Measurements from ENCODE around the gene RNU7-1.

DNA sequence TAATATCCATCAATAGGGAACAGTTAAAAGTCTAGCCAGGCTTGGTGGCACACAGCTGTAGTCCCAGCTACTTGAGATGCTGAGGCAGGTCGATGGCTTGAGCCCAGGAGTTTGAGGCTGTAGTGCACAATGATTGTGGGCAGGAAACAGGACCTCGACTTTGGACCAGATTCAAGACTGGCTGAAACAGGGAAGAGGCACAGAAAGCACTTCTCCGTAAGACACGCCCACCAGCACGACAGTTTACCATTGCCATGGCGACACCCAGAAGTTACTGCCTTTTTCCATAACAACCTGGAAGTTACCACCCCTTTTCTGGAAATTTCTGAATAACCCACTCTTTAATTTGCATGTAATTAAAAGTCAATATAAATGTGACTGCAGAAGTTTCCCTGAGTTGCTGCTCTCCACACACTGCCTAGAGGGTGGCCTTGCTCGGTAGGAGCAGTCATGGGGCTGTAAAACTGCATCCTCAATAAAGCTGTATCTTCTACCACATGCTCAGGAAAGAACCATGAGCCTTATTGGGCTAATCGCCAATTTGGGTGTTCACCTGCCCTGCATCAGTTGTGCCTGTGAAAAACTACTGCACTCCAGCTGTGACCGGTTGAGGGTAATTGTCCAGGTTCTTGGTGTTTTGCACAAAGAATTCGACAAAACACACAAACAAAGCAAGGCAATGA, 43.6 kb upstream of the RNU7-1 start:
- TF ChIP-seq, protein P1, sequence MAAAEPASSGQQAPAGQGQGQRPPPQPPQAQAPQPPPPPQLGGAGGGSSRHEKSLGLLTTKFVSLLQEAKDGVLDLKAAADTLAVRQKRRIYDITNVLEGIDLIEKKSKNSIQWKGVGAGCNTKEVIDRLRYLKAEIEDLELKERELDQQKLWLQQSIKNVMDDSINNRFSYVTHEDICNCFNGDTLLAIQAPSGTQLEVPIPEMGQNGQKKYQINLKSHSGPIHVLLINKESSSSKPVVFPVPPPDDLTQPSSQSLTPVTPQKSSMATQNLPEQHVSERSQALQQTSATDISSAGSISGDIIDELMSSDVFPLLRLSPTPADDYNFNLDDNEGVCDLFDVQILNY (CRISPR knock-in tag; IDR thresholded peaks at IDR 0.05): no peak
- TF ChIP-seq, protein P2, sequence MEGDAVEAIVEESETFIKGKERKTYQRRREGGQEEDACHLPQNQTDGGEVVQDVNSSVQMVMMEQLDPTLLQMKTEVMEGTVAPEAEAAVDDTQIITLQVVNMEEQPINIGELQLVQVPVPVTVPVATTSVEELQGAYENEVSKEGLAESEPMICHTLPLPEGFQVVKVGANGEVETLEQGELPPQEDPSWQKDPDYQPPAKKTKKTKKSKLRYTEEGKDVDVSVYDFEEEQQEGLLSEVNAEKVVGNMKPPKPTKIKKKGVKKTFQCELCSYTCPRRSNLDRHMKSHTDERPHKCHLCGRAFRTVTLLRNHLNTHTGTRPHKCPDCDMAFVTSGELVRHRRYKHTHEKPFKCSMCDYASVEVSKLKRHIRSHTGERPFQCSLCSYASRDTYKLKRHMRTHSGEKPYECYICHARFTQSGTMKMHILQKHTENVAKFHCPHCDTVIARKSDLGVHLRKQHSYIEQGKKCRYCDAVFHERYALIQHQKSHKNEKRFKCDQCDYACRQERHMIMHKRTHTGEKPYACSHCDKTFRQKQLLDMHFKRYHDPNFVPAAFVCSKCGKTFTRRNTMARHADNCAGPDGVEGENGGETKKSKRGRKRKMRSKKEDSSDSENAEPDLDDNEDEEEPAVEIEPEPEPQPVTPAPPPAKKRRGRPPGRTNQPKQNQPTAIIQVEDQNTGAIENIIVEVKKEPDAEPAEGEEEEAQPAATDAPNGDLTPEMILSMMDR (IDR thresholded peaks at IDR 0.05): no peak
- TF ChIP-seq SMAD3 (CRISPR knock-in tag; IDR thresholded peaks at IDR 0.05; ENCODE audit: borderline replicate concordance) (no peak), ZNF232 (CRISPR knock-in tag; IDR thresholded peaks at IDR 0.05) (no peak), ELF4 (CRISPR knock-in tag; IDR thresholded peaks at IDR 0.05; ENCODE audit: low read depth) (no peak), RELA (CRISPR knock-in tag; IDR thresholded peaks at IDR 0.05; ENCODE audit: borderline replicate concordance) (no peak), JUN (CRISPR knock-in tag; IDR thresholded peaks at IDR 0.05) (no peak), ESRRA (CRISPR knock-in tag; IDR thresholded peaks at IDR 0.05; ENCODE audit: borderline replicate concordance) (no peak)
- TF ChIP-seq, protein P3, sequence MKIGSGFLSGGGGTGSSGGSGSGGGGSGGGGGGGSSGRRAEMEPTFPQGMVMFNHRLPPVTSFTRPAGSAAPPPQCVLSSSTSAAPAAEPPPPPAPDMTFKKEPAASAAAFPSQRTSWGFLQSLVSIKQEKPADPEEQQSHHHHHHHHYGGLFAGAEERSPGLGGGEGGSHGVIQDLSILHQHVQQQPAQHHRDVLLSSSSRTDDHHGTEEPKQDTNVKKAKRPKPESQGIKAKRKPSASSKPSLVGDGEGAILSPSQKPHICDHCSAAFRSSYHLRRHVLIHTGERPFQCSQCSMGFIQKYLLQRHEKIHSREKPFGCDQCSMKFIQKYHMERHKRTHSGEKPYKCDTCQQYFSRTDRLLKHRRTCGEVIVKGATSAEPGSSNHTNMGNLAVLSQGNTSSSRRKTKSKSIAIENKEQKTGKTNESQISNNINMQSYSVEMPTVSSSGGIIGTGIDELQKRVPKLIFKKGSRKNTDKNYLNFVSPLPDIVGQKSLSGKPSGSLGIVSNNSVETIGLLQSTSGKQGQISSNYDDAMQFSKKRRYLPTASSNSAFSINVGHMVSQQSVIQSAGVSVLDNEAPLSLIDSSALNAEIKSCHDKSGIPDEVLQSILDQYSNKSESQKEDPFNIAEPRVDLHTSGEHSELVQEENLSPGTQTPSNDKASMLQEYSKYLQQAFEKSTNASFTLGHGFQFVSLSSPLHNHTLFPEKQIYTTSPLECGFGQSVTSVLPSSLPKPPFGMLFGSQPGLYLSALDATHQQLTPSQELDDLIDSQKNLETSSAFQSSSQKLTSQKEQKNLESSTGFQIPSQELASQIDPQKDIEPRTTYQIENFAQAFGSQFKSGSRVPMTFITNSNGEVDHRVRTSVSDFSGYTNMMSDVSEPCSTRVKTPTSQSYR (CRISPR knock-in tag; IDR thresholded peaks at IDR 0.05): no peak
- TF ChIP-seq, protein P4, sequence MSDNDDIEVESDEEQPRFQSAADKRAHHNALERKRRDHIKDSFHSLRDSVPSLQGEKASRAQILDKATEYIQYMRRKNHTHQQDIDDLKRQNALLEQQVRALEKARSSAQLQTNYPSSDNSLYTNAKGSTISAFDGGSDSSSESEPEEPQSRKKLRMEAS (CRISPR knock-in tag; IDR thresholded peaks at IDR 0.05): no peak
- TF ChIP-seq, protein P5, sequence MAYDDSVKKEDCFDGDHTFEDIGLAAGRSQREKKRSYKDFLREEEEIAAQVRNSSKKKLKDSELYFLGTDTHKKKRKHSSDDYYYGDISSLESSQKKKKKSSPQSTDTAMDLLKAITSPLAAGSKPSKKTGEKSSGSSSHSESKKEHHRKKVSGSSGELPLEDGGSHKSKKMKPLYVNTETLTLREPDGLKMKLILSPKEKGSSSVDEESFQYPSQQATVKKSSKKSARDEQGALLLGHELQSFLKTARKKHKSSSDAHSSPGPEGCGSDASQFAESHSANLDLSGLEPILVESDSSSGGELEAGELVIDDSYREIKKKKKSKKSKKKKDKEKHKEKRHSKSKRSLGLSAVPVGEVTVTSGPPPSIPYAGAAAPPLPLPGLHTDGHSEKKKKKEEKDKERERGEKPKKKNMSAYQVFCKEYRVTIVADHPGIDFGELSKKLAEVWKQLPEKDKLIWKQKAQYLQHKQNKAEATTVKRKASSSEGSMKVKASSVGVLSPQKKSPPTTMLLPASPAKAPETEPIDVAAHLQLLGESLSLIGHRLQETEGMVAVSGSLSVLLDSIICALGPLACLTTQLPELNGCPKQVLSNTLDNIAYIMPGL (CRISPR knock-in tag; IDR thresholded peaks at IDR 0.05): no peak
- TF ChIP-seq, protein P6, sequence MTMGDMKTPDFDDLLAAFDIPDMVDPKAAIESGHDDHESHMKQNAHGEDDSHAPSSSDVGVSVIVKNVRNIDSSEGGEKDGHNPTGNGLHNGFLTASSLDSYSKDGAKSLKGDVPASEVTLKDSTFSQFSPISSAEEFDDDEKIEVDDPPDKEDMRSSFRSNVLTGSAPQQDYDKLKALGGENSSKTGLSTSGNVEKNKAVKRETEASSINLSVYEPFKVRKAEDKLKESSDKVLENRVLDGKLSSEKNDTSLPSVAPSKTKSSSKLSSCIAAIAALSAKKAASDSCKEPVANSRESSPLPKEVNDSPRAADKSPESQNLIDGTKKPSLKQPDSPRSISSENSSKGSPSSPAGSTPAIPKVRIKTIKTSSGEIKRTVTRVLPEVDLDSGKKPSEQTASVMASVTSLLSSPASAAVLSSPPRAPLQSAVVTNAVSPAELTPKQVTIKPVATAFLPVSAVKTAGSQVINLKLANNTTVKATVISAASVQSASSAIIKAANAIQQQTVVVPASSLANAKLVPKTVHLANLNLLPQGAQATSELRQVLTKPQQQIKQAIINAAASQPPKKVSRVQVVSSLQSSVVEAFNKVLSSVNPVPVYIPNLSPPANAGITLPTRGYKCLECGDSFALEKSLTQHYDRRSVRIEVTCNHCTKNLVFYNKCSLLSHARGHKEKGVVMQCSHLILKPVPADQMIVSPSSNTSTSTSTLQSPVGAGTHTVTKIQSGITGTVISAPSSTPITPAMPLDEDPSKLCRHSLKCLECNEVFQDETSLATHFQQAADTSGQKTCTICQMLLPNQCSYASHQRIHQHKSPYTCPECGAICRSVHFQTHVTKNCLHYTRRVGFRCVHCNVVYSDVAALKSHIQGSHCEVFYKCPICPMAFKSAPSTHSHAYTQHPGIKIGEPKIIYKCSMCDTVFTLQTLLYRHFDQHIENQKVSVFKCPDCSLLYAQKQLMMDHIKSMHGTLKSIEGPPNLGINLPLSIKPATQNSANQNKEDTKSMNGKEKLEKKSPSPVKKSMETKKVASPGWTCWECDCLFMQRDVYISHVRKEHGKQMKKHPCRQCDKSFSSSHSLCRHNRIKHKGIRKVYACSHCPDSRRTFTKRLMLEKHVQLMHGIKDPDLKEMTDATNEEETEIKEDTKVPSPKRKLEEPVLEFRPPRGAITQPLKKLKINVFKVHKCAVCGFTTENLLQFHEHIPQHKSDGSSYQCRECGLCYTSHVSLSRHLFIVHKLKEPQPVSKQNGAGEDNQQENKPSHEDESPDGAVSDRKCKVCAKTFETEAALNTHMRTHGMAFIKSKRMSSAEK (CRISPR knock-in tag; IDR thresholded peaks at IDR 0.05; ENCODE audit: borderline replicate concordance): no peak
- TF ChIP-seq, protein P7, sequence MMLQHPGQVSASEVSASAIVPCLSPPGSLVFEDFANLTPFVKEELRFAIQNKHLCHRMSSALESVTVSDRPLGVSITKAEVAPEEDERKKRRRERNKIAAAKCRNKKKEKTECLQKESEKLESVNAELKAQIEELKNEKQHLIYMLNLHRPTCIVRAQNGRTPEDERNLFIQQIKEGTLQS (CRISPR knock-in tag; conservative IDR thresholded peaks at IDR 0.05): no peak
- TF ChIP-seq, protein P8, sequence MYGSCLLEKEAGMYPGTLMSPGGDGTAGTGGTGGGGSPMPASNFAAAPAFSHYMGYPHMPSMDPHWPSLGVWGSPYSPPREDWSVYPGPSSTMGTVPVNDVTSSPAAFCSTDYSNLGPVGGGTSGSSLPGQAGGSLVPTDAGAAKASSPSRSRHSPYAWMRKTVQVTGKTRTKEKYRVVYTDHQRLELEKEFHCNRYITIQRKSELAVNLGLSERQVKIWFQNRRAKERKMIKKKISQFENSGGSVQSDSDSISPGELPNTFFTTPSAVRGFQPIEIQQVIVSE (CRISPR knock-in tag; IDR thresholded peaks at IDR 0.05; ENCODE audit: borderline replicate concordance): no peak

All from WTC11 (cell line).